ENCODE data around the gene DVL2.

The DVL2 gene

GRCh38 chr17:7242717-7243452, 8.6 kb upstream of the DVL2 start (continued):
- no peak for TF ChIP-seq PRDM2 (tag by site-specific recombination; IDR thresholded peaks at IDR 0.05; ENCODE audit: borderline replicate concordance)
- TF ChIP-seq ZNF548 (tag by site-specific recombination; IDR thresholded peaks at IDR 0.05): no peak
- peak; percentile 39; the same call in 1 of the 2 replicates for TF ChIP-seq SCRT2 (tag by site-specific recombination; IDR thresholded peaks at IDR 0.05)
- peak; percentile 88 for TF ChIP-seq ZSCAN23 (tag by site-specific recombination; IDR thresholded peaks at IDR 0.05)
- no peak for TF ChIP-seq ZNF530 (tag by site-specific recombination; IDR thresholded peaks at IDR 0.05; ENCODE audit: low read depth)
- TF ChIP-seq GLIS2 (tag by site-specific recombination; IDR thresholded peaks at IDR 0.05): peak; percentile 96
- TF ChIP-seq ZNF785 (tag by site-specific recombination; IDR thresholded peaks at IDR 0.05): 0 out of 2 replicates have a peak, but pooled peaks have one; percentile 48
- TF ChIP-seq SALL2 (tag by site-specific recombination; IDR thresholded peaks at IDR 0.05; ENCODE audit: borderline replicate concordance): no peak; the same call in 1 of the 2 replicates
- peak; percentile 96 for TF ChIP-seq ZNF2 (tag by site-specific recombination; IDR thresholded peaks at IDR 0.05)
- no peak for TF ChIP-seq ZNF658 (tag by site-specific recombination; IDR thresholded peaks at IDR 0.05)
- TF ChIP-seq ZNF404 (tag by site-specific recombination; IDR thresholded peaks at IDR 0.05): no peak
- TF ChIP-seq ZNF433 (tag by site-specific recombination; IDR thresholded peaks at IDR 0.05; ENCODE audit: low read depth): no peak
- no peak for TF ChIP-seq ZNF112 (tag by site-specific recombination; IDR thresholded peaks at IDR 0.05)
- peak; percentile 78 for TF ChIP-seq CTCF (tag by site-specific recombination; IDR thresholded peaks at IDR 0.05)
- peak; percentile 87 for TF ChIP-seq ZNF843 (tag by site-specific recombination; IDR thresholded peaks at IDR 0.05)
- TF ChIP-seq ZNF791 (tag by site-specific recombination; IDR thresholded peaks at IDR 0.05): no peak; the same call in 1 of the 2 replicates
- no peak for TF ChIP-seq ZNF174 (tag by site-specific recombination; IDR thresholded peaks at IDR 0.05)
- TF ChIP-seq ZNF394 (tag by site-specific recombination; IDR thresholded peaks at IDR 0.05; ENCODE audit: borderline replicate concordance): peak; percentile 80
- TF ChIP-seq ZBTB6 (tag by site-specific recombination; IDR thresholded peaks at IDR 0.05): 0 out of 2 replicates have a peak, but pooled peaks have one; percentile 16
- no peak for TF ChIP-seq ZNF792 (tag by site-specific recombination; IDR thresholded peaks at IDR 0.05)
- no peak for TF ChIP-seq ZNF701 (tag by site-specific recombination; IDR thresholded peaks at IDR 0.05)
- peak; percentile 60 for TF ChIP-seq ZSCAN4 (tag by site-specific recombination; IDR thresholded peaks at IDR 0.05)
- TF ChIP-seq ZFP37 (tag by site-specific recombination; IDR thresholded peaks at IDR 0.05): peak; percentile 85; the same call in 1 of the 2 replicates
- peak; percentile 60; the same call in 1 of the 2 replicates for TF ChIP-seq IKZF3 (tag by site-specific recombination; IDR thresholded peaks at IDR 0.05)
- TF ChIP-seq SP3 (tag by site-specific recombination; IDR thresholded peaks at IDR 0.05): peak; percentile 99
- no peak; the same call in none of the 2 replicates for TF ChIP-seq ZNF19 (tag by site-specific recombination; IDR thresholded peaks at IDR 0.05; ENCODE audit: low read depth)
- TF ChIP-seq, protein P1, sequence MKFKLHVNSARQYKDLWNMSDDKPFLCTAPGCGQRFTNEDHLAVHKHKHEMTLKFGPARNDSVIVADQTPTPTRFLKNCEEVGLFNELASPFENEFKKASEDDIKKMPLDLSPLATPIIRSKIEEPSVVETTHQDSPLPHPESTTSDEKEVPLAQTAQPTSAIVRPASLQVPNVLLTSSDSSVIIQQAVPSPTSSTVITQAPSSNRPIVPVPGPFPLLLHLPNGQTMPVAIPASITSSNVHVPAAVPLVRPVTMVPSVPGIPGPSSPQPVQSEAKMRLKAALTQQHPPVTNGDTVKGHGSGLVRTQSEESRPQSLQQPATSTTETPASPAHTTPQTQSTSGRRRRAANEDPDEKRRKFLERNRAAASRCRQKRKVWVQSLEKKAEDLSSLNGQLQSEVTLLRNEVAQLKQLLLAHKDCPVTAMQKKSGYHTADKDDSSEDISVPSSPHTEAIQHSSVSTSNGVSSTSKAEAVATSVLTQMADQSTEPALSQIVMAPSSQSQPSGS (tag by site-specific recombination; IDR thresholded peaks at IDR 0.05; ENCODE audit: low read depth): peak; percentile 75; the same call in 1 of the 2 replicates
- peak; percentile 67 for TF ChIP-seq OSR2 (tag by site-specific recombination; IDR thresholded peaks at IDR 0.05)
- TF ChIP-seq GFI1B (tag by site-specific recombination; IDR thresholded peaks at IDR 0.05): no peak

Measured in HEK293 (cell line).